CMK (cell line): ENCODE results near the gene SAMD13.
A peak's percentile ranks its signal among the peaks of the same experiment; 100 is the strongest.

ENCODE experiments used
- DNase-seq: peaks from one replicate; pipeline ENCODE4 v3.0.0-alpha.2; 2010; ENCODE audit warnings: low read depth

Gene SAMD13, protein sequence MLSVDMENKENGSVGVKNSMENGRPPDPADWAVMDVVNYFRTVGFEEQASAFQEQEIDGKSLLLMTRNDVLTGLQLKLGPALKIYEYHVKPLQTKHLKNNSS

DNA sequence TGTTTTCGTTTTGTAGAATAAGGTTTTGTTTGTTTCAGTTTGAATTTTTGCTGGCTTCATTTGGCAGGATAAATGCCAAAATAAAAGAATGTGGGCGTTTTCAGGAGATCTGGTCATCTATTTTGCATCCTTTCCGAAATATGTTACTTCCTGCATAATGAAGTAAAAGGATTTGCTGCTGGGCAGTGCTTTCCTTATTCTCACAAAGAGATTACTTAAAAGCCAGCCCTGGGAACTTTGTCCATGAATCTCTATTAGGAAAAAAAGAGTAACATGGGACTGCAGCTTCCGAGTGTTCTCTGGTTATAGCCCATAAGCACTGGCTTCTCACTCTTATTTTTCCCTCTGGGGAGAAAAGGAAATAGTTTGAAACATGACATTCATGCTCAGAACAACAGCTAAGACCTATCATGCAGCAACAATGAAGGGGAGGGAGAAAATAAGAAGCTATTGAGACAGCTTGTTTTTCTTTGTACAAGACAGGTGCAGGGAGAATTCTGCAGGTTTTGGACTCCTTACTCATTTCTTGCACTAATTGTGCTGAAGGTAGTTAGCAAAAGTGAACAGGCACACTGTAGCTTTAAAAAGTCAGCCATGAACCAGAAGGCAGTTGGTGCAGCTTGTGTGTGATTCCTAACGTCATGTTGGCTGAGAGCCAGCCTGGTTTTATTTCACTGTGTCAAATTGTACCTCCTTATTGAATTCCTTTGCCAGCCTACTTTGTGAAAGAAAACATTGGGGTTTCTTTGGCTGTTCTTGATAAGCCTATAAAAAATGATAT, at the start of gene SAMD13:
Gene SAMD13, plus strand, starts transcription at position 705 of the 781 bp plus-strand sequence. CDS start 1,527 bp downstream, outside the sequence.
- DNase-seq, result no peak

DNA sequence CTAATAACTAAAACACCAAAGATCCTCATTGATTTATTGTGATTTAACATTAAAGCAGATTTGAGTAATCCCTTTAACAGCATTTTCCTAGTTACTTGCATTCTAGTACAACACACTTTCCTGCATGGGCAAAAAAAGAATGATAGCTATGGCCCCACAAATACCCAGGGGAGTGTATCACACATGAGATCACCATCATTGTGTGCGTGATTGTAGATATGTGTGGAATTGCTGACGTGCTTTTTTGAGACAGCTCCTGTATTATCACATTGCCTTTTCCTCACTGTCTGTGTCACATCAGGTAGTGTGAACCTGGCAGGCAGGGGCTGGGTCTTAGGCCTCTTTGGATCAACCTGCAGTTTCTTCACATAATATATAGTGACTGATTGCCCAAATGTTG, 48.5 kb upstream of the SAMD13 start:
- no peak for DNase-seq

DNA sequence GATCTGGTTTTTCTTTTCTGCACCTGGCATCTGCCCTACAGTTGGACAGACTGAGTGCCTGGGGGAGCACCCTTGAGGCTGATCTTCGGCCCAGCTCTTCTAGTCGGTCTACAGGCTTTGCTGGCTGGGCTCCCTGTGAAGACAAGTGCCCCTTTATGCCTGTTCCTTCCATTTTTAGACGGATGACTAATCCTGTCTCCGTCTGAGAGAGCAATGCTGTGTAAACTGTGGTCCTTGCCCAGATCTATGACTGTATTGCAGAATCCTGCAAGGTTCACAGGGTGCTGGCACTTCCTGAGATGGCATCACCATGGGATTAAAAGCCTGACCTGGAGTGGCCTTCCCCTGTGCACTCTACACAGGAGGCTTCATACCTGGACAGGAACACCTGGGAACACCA, 47.6 kb upstream of the SAMD13 start:
- no peak for DNase-seq

DNA sequence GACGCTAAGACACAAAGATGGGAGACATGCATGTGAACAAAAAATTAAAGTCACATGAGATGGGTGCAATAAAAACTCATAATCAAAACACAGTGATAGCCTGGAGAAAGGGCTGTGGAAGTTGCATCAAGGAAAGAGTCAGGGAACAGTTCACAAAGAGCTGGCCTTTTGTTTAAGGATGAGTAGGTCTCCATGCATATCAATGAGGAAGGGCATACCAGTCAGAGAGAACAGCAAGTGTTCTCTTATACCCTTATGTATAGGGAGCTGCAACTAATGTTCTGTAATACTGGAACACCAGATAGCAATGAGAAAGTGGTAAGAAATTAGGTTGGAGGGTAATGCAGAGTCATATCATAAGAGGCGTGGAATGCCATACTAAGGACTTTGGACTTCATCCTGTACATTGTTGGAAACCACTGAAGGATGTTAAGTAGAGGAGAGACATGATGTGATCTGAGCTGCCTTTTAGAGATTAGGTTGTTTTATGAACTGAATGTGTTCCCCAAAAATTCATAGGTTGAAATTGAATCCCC, 46.7 kb upstream of the SAMD13 start:
- no peak for DNase-seq

DNA sequence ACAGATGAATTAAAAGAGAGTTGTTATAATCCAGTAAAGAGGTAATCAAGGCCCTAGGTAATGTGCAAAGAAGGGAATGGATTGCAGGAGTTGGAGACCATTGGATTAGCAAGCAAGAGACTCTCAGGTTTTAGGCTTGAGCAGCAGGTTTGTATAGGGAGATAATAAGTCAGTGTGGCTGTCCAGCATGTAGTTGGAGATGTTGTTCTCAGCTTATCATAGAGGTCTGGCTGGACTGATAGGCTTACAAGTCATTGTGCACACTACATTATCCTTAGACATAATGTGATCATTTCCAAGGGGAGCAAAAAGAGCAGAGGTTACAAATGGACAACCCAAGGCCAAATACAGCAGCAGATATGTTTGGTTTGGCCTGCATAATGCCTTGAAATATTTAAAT, 45.9 kb upstream of the SAMD13 start:
- DNase-seq, result no peak

DNA sequence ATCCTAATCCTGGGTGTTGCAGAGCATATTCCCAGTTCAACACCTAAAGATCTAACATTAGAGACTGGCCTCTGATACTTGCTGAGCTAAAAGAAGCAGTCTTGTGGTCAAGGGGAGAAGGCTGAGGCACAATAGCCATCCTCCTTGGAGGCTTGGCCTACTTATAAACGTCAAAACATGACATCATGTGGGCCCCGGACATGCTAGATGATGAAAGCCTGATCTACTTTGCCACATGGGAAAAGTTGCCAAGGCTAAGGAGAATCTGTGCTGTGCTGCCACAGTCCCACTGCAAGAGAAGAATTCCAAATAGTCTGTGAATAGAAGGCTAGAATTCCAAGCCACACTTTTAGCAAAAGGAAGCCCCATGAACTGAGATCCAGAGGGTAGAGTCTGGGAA, 43.9 kb upstream of the SAMD13 start:
- DNase-seq, result no peak

DNA sequence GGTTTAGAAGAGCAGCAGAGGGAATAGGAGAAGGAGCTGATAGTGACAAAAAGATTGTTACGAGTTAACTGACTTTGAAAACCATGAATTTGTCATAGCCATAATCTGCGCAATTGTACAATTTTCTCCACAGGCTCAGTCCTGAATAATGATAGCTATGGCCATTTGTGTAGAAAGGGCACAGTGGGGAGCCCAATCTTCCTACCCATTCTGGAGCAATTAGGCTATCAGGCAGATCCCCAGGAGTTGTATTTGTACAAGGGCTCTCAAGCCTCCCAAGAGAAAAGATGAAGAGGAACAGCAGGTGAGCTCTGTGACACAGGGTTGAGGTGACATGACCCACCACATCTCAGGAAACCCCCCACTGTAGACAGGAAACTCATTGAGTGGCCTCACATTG, 42.1 kb upstream of the SAMD13 start:
- DNase-seq, result no peak

DNA sequence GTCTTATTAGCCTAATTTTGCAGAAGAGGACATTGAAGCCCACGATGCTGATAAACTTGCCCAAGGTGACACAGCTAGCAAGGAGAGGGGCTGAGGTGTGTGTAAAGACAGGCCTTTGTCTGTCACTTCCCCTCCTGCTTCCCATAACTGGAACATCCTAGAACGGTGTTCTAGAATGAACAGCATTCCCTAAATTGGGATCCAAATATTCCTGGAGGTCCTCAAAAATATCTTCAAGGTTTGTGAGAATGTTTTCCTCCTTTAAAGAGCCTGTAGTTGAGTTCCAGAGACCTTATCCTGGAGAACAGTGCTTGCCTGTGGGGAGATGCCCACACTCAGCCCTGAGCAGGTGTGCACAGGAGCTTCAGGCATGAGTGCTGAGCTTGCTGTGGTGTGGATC, 41.5 kb upstream of the SAMD13 start:
- no peak for DNase-seq

DNA sequence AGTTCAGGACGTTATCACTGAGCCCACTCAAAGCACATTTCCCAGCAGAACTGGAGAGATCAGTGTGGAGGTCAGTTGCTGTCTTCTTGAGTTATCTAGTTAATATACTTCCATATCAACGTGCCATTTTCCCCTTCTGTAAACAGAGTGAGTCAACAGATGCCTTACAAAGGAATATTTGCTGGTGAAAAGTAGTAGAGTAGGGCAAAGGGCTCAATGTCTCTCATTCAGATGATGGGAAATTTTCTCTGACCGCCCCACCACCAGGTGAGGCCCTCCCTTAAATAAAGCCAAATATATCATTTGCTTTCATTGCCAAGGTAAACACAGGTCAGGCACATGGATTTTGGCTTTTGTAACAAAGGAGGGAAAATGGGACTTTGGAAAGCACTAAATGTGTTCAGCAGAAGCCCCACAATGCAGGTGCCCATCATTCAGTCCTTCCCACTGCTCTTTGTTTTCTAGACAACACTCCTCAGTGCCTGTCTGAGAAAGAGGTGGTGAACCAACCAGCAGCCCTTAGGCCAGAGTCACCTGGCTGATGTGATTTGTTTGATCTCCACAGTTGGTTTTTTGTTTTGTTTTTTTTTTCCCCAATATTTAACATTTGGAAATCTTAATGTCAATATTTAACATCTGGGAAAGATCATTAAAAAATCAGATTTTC, 40.5 kb upstream of the SAMD13 start:
- no peak for DNase-seq

DNA sequence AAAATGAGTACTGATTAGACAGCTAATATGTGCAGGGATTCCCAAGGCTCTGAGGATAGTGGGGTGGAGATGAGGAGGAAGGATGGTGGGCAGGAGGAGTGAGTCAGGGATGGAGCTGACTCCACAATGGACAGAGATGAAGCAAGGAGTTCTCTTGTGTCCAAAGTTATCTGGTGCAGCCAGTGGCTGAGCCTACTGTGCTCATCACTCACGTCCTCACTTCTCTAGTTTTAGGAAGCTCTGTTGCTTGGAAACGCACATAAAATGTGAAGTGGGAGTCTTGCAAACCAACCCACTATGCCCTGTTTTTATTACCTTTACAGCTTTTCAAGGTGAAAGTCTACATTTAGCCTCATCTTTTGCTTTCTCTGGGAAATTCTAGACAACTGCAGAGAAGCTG, 36.5 kb upstream of the SAMD13 start:
- DNase-seq, result no peak

DNA sequence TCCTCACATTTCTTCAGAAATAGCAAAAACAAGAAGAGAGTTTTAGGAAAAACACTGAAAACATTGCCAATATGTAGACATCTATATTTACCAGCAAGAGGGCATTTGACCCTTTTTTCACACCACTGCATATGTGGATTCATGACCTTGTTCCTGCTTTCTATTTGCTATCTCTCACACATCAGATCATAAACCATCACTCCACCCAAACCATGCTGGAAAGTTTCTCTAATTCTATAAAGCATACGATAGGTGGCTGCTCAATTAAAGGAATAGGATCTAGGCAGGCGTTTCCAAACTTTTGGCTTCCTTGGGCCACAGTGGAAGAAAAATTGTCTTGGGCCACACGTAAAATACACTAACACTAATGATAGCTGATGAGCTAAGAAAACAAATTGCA, 35.6 kb upstream of the SAMD13 start:
- no peak for DNase-seq

DNA sequence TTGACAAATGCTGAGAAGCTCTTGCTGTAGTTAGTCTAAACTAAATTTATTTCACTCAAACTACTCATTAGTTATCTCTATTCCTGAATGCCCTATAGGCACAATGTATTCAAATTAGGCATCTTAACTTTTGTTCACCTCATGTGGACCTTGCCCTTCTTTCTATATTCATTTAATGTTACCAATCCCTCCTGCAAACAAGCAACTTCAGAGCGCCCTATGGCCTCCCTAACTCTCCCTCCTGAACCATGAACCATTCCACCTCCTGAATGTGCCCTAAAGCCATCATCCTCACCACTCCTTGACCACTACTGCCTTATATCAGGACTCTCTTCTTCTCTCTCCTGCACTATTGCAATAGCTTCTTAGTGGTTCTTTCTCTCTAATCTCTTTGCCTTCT, 34.8 kb upstream of the SAMD13 start:
- DNase-seq, result no peak

DNA sequence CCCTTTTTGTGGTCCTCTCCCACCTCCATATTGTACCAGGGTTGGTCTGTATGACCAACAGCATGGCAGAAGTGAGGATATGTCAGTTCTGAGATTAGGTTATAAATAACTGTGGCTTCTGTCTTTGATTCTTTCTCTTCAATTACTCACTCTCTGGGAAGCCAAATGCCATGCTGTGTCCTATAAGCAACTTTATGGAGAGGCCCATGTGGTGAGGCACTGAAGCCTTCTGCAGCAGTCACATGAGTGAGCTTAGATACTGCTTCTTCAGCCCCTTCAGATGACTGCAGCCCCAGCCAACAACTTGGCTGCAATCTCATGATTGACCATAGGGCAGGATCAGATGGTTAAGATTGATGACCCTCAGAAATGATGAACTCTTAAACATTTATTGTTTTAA, 34.0 kb upstream of the SAMD13 start:
- no peak for DNase-seq

DNA sequence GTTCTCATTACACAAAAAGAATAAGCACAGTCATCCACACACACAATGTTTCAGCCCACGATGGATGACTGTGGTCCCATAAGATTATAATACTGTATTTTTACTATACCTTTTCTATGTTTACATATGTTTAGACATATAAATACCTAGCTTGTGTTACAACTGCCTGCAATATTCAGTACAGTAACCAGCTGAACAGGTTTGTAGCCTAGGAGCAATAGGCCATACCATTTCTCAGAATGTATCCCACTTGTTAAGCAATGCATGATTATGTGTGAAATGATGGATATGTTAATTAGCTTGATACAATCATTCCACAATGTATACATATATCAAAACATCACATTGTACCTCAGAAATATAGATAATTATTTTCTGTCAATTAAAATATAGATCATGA, 33.2 kb upstream of the SAMD13 start:
- DNase-seq, result no peak

DNA sequence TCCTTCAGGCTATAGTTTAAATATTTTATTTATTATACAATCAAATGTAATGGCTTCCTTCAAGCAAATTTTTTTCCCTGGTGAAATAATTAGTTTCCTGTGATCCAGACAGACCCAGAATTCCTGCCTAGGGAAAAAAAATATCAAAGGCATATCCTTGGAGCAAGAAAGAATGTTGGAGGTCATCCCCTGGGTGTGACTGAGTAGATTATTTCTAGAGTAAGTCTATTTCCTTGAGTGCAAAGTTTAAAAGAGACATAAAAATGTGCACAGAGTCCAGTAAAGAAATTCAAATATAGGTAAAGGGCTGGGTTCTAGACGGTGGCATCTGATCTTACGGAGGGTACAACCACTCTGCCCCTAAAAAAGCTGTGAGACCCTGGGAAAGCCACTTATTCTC, 32.2 kb upstream of the SAMD13 start:
- no peak for DNase-seq

DNA sequence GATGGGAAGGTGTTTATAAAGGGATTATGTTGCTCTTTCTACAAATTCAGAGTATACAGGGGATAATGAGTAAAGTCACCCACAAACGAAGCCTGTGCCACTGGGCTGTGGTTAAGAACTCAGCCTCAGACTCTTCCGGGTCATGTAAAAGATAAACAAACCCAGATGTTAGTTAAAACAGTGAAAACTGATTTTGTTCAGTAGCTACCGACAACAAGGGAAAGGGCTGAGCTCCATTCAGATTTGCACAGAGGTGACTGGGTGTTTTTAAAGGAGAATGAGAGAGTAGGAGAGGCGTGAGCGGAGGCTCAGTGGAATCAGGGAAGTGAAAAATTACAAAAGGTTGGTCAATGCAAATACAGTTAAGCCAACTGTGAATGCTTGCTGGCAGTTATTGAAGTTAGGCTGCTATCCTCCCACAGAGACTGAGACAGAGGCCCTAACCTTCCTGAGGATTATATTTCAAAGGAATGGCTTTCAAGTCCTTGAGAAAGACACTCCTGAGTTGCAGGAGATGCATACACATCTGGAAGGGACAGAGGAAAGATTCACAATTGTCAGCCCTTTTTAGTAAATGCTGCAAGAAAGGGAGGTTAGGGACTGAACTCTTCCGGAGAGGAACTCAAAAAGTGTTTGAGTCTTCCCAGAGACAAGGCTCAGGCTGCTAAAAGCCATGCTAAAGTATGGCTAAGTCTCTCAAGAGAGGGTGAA, 29.9 kb upstream of the SAMD13 start:
- no peak for DNase-seq

DNA sequence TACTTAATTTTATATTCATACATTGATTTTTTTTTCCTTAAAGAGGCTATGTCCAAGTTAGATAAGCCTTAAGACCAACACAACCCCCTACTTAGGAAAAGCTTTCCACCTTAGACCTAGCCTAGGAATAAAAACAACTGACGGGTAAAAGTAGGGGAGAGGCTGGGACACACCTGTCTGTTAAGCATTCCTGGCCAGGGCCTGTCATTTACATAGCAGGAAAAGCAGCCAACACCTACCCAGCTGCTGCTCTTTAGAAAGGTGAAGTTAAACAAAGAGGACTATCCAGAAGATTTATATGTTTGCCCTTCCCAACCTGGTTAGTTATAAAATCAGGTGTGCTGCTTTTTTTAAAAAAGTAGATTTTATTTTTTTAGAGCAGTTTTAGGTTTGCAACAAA, 29.1 kb upstream of the SAMD13 start:
- DNase-seq, result no peak

DNA sequence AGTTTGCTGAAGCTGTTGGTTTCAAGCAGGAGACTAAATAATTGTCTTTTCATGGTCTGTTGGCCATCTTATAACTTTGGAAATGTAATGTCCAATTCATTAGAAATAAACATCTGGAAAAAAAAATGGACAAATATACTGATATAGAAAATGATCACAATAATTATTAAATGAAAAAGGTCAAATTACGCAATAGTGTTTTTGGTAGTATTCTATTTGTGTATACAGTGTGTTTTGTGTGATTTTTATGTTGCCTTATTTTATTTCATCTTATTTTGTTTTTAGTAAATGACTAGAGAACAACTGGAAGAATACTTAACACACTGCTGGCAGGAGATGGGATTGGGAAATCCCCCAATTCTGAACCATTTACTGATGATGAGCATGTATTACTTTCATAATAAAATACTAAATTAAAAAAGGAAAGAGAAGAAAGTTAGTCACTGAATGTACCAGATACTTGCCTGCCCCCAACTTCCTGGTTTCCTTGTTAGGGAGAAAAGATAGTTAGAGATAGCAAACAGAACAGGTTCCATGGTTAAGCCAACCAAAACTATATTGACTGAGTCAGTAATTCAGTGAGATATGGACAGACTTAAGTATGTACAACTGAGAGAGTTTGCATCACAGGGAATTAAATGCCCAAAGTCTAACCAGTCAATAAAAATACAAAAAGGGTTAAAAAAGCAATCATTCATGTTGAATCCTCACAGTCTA, 24.0 kb upstream of the SAMD13 start:
- DNase-seq, result no peak

DNA sequence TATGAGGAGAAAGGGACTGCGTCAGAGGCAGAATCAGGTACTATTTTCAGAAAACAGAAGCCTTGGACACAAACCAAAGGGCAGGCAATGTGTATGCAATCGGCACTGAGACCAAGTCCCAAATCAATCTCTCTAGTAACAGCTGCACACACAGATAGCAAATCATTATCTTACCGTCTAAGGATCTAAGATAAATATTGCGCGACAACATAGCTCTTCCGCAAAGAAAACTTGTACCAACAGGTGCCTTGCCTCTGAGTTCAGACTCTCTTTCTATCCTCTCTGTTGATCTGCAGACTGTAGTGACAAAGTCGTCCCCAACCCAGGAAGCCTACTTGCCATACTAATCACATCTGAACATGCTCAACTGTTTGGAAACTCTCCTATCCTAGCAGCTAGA, 22.6 kb upstream of the SAMD13 start:
- DNase-seq, result peak; percentile 55

DNA sequence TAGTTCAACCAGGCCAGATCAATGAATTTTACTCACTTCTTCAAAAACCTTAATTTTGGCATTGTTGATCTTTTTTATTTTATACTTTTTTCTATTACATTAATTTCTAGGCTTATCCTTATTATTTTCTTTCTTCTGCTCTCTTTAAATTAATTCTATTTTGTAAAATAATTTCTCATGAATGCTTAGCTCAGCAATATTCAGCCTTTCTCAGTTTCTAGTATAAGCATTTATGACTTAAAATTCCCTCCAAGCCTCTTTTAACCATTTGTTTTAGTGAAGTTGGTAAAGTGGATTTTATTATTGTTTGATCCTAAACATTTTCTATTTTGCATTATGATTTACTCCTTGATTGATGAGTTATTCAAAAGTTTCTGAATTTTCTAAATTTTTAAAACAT, 20.6 kb upstream of the SAMD13 start:
- no peak for DNase-seq

DNA sequence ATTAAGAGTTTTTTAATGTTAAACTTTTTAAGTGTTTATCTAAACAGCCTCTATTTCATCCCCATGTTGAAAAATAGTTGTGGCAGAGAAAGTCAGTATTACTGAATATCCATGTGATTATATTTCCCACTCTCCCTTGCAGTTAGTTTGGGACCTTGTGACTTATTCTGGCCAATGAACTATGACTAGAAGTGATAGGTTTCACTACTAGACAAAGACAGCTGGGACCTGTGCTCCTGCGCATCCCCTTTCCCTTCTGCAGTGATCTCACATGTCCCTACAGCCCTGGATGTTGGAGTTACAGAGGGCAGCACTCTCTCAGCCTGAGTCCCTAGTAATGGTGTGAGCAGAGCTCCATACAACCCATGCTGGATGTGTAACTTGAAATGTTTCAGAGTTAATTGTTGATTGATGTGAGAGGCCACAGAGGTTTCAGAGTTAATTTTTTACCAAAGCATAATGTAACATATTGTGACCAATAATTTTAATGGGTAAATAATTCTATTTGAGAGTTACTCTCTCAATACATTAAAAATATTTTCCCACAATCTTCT, 18.7 kb upstream of the SAMD13 start:
- DNase-seq, result no peak

DNA sequence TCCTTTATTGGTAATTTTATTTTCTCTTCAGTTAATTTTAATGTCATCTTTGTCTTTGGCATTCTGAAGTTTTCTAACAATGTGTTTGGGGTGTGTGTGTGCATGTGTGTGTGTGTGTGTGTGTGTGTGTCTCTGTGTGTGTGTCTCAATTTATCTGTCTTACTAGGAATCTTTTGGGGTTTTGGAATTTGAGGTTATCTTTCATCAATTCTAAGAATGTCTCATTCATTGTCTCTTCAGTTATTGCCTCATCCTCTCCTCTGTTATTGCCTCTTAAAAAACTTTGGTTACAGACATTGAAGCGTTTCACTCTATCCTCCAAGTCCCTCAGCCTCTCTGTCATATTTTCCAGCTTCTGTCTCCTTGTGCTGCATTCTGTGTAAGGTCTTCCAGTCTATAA, 18.1 kb upstream of the SAMD13 start:
- DNase-seq, result no peak
